ENCODE results near the gene VLDLR.
A peak's percentile ranks its signal among the peaks of the same experiment; 100 is the strongest.

The VLDLR gene

DNA sequence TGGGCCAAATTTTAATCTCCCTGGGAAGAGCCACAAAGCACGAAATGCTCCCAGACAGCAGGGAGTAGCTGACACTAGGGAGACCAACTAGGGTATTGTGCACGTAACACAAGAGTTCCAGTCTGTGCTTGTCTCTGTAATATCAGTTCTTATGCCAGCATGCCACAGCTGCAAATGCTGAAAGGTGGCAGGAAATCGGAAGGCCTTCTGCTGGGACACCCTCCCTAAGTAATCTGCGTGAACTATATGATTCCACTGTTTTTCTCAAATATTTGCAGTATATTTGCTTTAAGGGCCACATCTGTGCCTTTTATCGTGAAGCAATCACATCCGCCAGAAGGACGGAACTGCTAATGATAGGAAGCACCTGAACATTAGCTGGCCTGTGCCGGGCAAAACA, 12.6 kb downstream of the VLDLR start:
- Histone ChIP-seq H3K27ac (ENCODE audit: low read depth, low read length) (no peak overlapping the region), H3K4me1 (ENCODE audit: control insufficient read depth in 5 of 5, insufficient read depth in 5 of 5, low read length in 5 of 5) (peaks cover 9 to 42% (median 24%) of the 10 kb centered on the region in 5 donors), H3K9me3 (ENCODE audit: control insufficient read depth in 5 of 5, low read length in 5 of 5) (no peaks in the 10 kb centered on the region), H3K4me3 (ENCODE audit: low read depth in 1 of 5, low read length in 5 of 5) (no peak overlapping the region), H3K9ac (ENCODE audit: low read length in 5 of 5) (no peak overlapping the region), H3K36me3 (ENCODE audit: control insufficient read depth in 5 of 5, insufficient read depth in 5 of 5, low read length in 5 of 5) (peaks cover 0 to 17% (median 5%) of the 10 kb centered on the region in 5 donors), H3K27me3 (ENCODE audit: control insufficient read depth in 5 of 5, insufficient read depth in 4 of 5, low read length in 5 of 5) (no peaks in the 10 kb centered on the region)

DNA sequence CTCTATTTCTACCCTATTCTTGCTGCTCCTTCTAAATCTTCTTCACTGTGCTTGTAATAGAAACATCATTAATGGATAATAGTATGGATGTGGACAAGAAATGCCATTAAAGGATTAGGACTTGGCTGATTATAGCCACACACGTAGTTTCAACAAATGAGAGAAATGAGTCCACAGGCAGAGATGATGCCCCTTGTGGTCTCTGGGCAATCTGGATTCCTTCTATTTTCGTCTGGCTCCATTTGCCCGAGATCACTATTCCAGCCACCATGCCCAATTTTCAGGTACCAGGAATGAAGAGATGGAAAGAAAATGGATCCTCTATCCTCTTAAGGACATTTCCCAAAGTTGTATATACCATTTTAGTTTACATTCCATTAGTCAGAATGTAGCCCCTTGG, 13.2 kb downstream of the VLDLR start:
- H3K4me3 ChIP-seq (ENCODE audit: low read depth in 1 of 5, low read length in 5 of 5): no peak overlapping the region
- no peaks in the 10 kb centered on the region for H3K9me3 ChIP-seq (ENCODE audit: control insufficient read depth in 5 of 5, low read length in 5 of 5)
- H3K4me1 ChIP-seq (ENCODE audit: control insufficient read depth in 5 of 5, insufficient read depth in 5 of 5, low read length in 5 of 5): peaks cover 9 to 47% (median 24%) of the 10 kb centered on the region in 5 donors

DNA sequence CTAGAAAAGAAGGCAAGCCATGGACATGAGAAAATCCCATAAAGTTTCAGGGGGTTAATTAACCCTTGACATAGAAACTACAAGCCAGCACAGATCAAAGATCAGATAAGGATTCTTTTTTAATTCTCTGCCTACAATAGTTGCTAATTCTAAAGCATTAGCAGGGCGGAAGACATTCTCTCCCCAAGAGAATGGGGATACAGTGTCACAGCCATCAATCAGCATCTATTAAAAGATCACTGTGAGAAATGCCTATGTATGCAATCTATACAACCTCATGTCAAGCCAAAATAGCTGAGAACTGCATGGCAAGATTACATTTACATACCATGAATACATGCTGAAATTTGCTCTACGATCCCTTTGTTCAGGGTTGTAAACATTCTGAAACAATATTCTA, 14.3 kb downstream of the VLDLR start:
- Histone ChIP-seq H3K36me3 (ENCODE audit: control insufficient read depth in 5 of 5, insufficient read depth in 5 of 5, low read length in 5 of 5) (peaks cover 3 to 26% (median 11%) of the 10 kb centered on the region in 5 donors), H3K4me1 (ENCODE audit: control insufficient read depth in 5 of 5, insufficient read depth in 5 of 5, low read length in 5 of 5) (peaks cover 9 to 42% (median 24%) of the 10 kb centered on the region in 5 donors), H3K9ac (ENCODE audit: low read length in 5 of 5) (no peak overlapping the region), H3K27ac (ENCODE audit: low read depth, low read length) (no peak overlapping the region), H3K4me3 (ENCODE audit: low read depth in 1 of 5, low read length in 5 of 5) (no peak overlapping the region), H3K9me3 (ENCODE audit: control insufficient read depth in 5 of 5, low read length in 5 of 5) (no peaks in the 10 kb centered on the region), H3K27me3 (ENCODE audit: control insufficient read depth in 5 of 5, insufficient read depth in 4 of 5, low read length in 5 of 5) (no peaks in the 10 kb centered on the region)

More for the DNA sequence above, 13.2 kb downstream of the VLDLR start:
- Histone ChIP-seq H3K9ac (ENCODE audit: low read length in 5 of 5) (no peak overlapping the region), H3K27me3 (ENCODE audit: control insufficient read depth in 5 of 5, insufficient read depth in 4 of 5, low read length in 5 of 5) (no peaks in the 10 kb centered on the region), H3K36me3 (ENCODE audit: control insufficient read depth in 5 of 5, insufficient read depth in 5 of 5, low read length in 5 of 5) (peaks cover 0 to 20% (median 5%) of the 10 kb centered on the region in 5 donors), H3K27ac (ENCODE audit: low read depth, low read length) (no peak overlapping the region)

DNA sequence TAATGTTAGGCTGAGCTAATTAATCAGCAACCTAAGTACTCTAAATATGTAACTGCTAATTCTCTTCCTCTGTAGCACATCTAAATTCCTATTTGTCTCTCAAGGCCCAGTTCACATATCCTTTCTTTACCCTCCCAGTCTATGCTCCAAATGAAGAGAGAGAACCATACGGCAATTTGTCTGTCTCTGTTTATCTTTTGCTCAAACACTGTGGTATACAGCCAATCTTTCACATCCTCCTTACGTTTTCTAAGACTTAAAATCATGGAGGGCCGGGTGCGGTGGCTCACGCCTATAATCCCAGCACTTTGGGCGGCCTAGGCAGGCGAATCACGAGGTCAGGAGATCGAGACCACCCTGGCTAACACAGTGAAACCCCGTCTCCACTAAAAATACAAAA, 15.8 kb downstream of the VLDLR start:
- Histone ChIP-seq H3K9me3 (ENCODE audit: control insufficient read depth in 5 of 5, low read length in 5 of 5) (no peaks in the 10 kb centered on the region), H3K27me3 (ENCODE audit: control insufficient read depth in 5 of 5, insufficient read depth in 4 of 5, low read length in 5 of 5) (no peaks in the 10 kb centered on the region), H3K36me3 (ENCODE audit: control insufficient read depth in 5 of 5, insufficient read depth in 5 of 5, low read length in 5 of 5) (peaks cover 16 to 39% (median 25%) of the 10 kb centered on the region in 5 donors), H3K4me1 (ENCODE audit: control insufficient read depth in 5 of 5, insufficient read depth in 5 of 5, low read length in 5 of 5) (peaks cover 9 to 39% (median 24%) of the 10 kb centered on the region in 5 donors), H3K9ac (ENCODE audit: low read length in 5 of 5) (no peak overlapping the region), H3K27ac (ENCODE audit: low read depth, low read length) (no peak overlapping the region), H3K4me3 (ENCODE audit: low read depth in 1 of 5, low read length in 5 of 5) (no peak overlapping the region)

DNA sequence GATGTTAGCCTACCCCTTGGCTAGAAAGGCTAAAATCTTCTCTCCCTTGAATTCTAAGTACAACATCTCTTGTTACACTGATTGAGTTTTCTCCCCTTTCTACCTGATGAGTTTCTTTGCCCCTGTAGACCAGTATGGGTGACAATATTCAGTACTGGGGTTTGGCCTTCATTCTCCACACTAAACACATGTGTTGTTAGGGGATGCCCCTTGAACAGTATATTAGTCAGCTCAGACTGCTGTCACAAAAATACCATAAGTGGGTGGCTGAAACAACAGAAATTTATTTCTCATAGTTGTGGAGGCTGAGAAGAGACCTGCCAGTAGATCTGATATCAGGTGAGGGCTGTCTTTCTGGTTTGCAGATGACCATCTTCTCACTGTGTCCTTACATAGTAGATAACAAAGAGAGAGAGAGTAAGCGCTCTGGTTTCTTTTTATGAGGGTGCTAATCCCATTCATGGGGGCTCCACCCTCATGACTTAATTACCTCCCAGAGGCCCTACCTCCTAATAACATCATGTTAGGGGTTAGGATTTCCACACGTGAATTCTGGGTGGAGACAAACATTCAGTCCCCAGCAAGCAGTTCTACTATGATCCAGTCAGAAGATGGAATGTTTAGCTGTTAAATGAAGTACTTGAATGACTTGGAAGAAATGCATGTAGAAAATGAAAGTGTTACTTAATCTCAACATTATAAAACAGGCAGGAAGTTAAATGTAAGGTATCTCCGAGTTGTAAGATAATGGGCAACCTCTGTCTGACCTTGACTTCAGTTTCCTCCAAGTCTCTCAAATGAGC, 17.5 kb downstream of the VLDLR start:
- Histone ChIP-seq H3K9ac (ENCODE audit: low read length in 5 of 5) (no peak overlapping the region), H3K4me3 (ENCODE audit: low read depth in 1 of 5, low read length in 5 of 5) (no peak overlapping the region), H3K27ac (ENCODE audit: low read depth, low read length) (peak overlapping the region; percentile 7)

DNA sequence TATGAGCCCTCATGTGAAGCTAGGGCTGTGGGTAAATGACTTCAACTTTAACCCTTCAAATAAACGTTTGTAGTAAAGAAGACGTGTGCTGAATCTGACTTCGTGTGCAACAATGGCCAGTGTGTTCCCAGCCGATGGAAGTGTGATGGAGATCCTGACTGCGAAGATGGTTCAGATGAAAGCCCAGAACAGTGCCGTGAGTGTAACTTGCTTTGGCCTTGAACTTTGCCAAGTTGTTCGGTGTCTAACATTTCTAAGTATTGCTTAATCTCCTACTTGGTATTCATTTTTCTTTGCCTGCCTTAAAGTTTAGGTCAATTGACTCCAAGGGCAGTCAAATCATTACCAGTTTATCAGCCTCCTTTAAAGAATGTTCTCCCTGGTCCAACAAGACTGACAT, 18.2 kb downstream of the VLDLR start:
- H3K9ac ChIP-seq (ENCODE audit: low read length in 5 of 5): no peak overlapping the region
- H3K27ac ChIP-seq (ENCODE audit: low read depth, low read length): peak overlapping the region; percentile 7
- H3K4me1 ChIP-seq (ENCODE audit: control insufficient read depth in 5 of 5, insufficient read depth in 5 of 5, low read length in 5 of 5): peaks cover 0 to 18% (median 6%) of the 10 kb centered on the region in 5 donors
- H3K36me3 ChIP-seq (ENCODE audit: control insufficient read depth in 5 of 5, insufficient read depth in 5 of 5, low read length in 5 of 5): peaks cover 31 to 50% (median 44%) of the 10 kb centered on the region in 5 donors
- no peaks in the 10 kb centered on the region for H3K9me3 ChIP-seq (ENCODE audit: control insufficient read depth in 5 of 5, low read length in 5 of 5)
- H3K4me3 ChIP-seq (ENCODE audit: low read depth in 1 of 5, low read length in 5 of 5): no peak overlapping the region
- no peaks in the 10 kb centered on the region for H3K27me3 ChIP-seq (ENCODE audit: control insufficient read depth in 5 of 5, insufficient read depth in 4 of 5, low read length in 5 of 5)

More for the DNA sequence above, 17.5 kb downstream of the VLDLR start:
- Histone ChIP-seq H3K4me1 (ENCODE audit: control insufficient read depth in 5 of 5, insufficient read depth in 5 of 5, low read length in 5 of 5) (peaks cover 3 to 23% (median 13%) of the 10 kb centered on the region in 5 donors), H3K27me3 (ENCODE audit: control insufficient read depth in 5 of 5, insufficient read depth in 4 of 5, low read length in 5 of 5) (no peaks in the 10 kb centered on the region), H3K9me3 (ENCODE audit: control insufficient read depth in 5 of 5, low read length in 5 of 5) (no peaks in the 10 kb centered on the region), H3K36me3 (ENCODE audit: control insufficient read depth in 5 of 5, insufficient read depth in 5 of 5, low read length in 5 of 5) (peaks cover 28 to 46% (median 39%) of the 10 kb centered on the region in 5 donors)

DNA sequence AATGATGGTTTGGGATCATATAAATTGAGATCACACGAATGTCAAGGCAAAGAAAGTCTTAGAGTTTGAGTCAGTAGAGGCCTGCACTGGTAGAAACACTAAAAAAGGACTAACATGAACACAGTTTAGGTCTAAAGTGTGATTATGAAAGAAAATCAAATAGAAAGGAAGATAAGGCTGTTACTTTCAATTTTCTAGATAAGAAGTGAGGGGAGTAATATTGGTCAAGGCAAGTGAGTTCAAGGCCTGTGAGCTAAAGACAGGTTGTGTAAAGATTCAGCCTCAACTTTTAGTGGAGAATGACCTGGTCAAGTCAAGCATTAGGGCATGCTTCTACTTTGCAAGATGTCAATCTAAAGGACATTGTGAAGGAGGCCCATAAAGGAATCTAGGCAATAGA, 19.0 kb downstream of the VLDLR start:
- H3K9me3 ChIP-seq (ENCODE audit: control insufficient read depth in 5 of 5, low read length in 5 of 5): no peaks in the 10 kb centered on the region
- H3K4me1 ChIP-seq (ENCODE audit: control insufficient read depth in 5 of 5, insufficient read depth in 5 of 5, low read length in 5 of 5): peaks cover 0 to 14% (median 4%) of the 10 kb centered on the region in 5 donors
- no peak overlapping the region for H3K9ac ChIP-seq (ENCODE audit: low read length in 5 of 5)
- H3K36me3 ChIP-seq (ENCODE audit: control insufficient read depth in 5 of 5, insufficient read depth in 5 of 5, low read length in 5 of 5): peaks cover 38 to 56% (median 52%) of the 10 kb centered on the region in 5 donors
- no peak overlapping the region for H3K4me3 ChIP-seq (ENCODE audit: low read depth in 1 of 5, low read length in 5 of 5)
- no peak overlapping the region for H3K27ac ChIP-seq (ENCODE audit: low read depth, low read length)
- no peaks in the 10 kb centered on the region for H3K27me3 ChIP-seq (ENCODE audit: control insufficient read depth in 5 of 5, insufficient read depth in 4 of 5, low read length in 5 of 5)

DNA sequence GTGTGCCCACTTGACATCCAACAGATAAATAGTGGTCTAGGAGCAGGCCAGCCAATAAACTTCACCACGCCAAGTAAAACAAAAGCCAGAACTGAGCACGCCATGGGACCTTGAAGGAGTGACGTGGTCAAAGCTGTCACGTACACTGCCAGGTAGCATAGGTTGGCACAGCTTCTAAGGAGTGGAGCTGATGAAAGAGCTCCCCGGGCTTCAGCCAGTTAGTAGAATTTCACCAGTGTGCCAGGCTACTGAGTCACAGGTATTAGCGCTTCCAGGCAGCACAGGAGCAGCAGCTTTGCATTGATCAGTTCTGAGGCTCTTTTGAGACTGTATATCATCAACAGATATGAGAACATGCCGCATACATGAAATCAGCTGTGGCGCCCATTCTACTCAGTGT, 19.4 kb downstream of the VLDLR start:
- Histone ChIP-seq H3K36me3 (ENCODE audit: control insufficient read depth in 5 of 5, insufficient read depth in 5 of 5, low read length in 5 of 5) (peaks cover 38 to 57% (median 56%) of the 10 kb centered on the region in 5 donors), H3K4me1 (ENCODE audit: control insufficient read depth in 5 of 5, insufficient read depth in 5 of 5, low read length in 5 of 5) (peaks cover 0 to 12% (median under 1%) of the 10 kb centered on the region in 5 donors), H3K4me3 (ENCODE audit: low read depth in 1 of 5, low read length in 5 of 5) (no peak overlapping the region), H3K9me3 (ENCODE audit: control insufficient read depth in 5 of 5, low read length in 5 of 5) (no peaks in the 10 kb centered on the region), H3K27ac (ENCODE audit: low read depth, low read length) (no peak overlapping the region), H3K9ac (ENCODE audit: low read length in 5 of 5) (no peak overlapping the region), H3K27me3 (ENCODE audit: control insufficient read depth in 5 of 5, insufficient read depth in 4 of 5, low read length in 5 of 5) (no peaks in the 10 kb centered on the region)

DNA sequence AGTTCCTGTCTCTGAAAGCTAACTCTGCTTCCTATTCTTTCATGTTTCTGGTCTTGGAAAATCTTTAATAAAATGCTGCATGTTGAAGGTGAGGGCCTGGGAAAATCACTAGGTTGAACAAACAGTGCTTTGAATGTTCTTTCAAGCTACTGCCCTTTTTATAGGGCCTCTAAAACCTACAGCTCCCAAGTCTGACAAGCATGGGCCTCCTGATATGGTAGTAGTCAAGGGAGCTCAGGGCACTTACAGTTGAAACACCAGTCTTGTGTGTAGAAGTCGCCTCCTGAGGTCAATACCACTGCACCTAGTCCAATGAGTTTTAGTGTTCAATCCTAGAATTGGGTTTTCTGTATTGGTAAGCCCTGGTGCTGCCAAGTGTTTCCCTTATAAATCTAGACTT, 20.5 kb downstream of the VLDLR start:
- H3K36me3 ChIP-seq (ENCODE audit: control insufficient read depth in 5 of 5, insufficient read depth in 5 of 5, low read length in 5 of 5): peaks cover 44 to 66% (median 58%) of the 10 kb centered on the region in 5 donors
- H3K27me3 ChIP-seq (ENCODE audit: control insufficient read depth in 5 of 5, insufficient read depth in 4 of 5, low read length in 5 of 5): no peaks in the 10 kb centered on the region
- H3K4me1 ChIP-seq (ENCODE audit: control insufficient read depth in 5 of 5, insufficient read depth in 5 of 5, low read length in 5 of 5): peaks cover 0 to 12% (median 0%) of the 10 kb centered on the region in 5 donors
- no peak overlapping the region for H3K27ac ChIP-seq (ENCODE audit: low read depth, low read length)
- no peaks in the 10 kb centered on the region for H3K9me3 ChIP-seq (ENCODE audit: control insufficient read depth in 5 of 5, low read length in 5 of 5)
- no peak overlapping the region for H3K4me3 ChIP-seq (ENCODE audit: low read depth in 1 of 5, low read length in 5 of 5)
- H3K9ac ChIP-seq (ENCODE audit: low read length in 5 of 5): no peak overlapping the region

DNA sequence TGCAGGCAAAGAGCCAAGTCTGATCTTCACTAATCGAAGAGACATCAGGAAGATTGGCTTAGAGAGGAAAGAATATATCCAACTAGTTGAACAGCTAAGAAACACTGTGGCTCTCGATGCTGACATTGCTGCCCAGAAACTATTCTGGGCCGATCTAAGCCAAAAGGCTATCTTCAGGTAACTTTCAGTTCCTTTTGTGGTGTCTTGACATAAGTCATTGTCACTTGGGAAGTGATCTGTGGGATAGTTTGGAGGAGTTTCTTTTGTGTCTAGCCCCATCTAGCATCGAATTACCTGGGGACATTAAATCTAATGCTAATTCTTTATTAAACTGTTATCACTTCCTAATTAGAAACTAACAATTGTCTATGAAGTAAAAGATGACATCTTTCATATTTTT, 24.0 kb downstream of the VLDLR start:
- Histone ChIP-seq H3K9ac (ENCODE audit: low read length in 5 of 5) (no peak overlapping the region), H3K9me3 (ENCODE audit: control insufficient read depth in 5 of 5, low read length in 5 of 5) (no peaks in the 10 kb centered on the region), H3K4me1 (ENCODE audit: control insufficient read depth in 5 of 5, insufficient read depth in 5 of 5, low read length in 5 of 5) (no peaks in the 10 kb centered on the region), H3K27me3 (ENCODE audit: control insufficient read depth in 5 of 5, insufficient read depth in 4 of 5, low read length in 5 of 5) (no peaks in the 10 kb centered on the region), H3K36me3 (ENCODE audit: control insufficient read depth in 5 of 5, insufficient read depth in 5 of 5, low read length in 5 of 5) (peaks cover 73 to 94% (median 91%) of the 10 kb centered on the region in 5 donors), H3K4me3 (ENCODE audit: low read depth in 1 of 5, low read length in 5 of 5) (no peak overlapping the region), H3K27ac (ENCODE audit: low read depth, low read length) (no peak overlapping the region)
